HG02763 (cell line): ENCODE measurements around the gene RIMBP2.

Experiments used
- ATAC-seq: cut with Tn5 transposase; IDR thresholded peaks from one replicate; pipeline ENCODE4 v1.9.1; 2021; ENCODE audit warnings: mild to moderate bottlenecking, moderate library complexity; ENCODE audit not compliant: unreplicated experiment

The RIMBP2 gene

GRCh38 chr12:130398100-130398848 lies 317.8 kb downstream of the RIMBP2 start:
- no peak for ATAC-seq

- ATAC-seq = no peak
Measured at GRCh38 chr12:130396667-130397066, 319.4 kb downstream of the RIMBP2 start.

GRCh38 chr12:130394906-130395305 lies 321.2 kb downstream of the RIMBP2 start:
- ATAC-seq = no peak

GRCh38 chr12:130391186-130391585 lies 324.9 kb downstream of the RIMBP2 start:
- ATAC-seq = no peak

GRCh38 chr12:130385193-130385592 lies 330.9 kb downstream of the RIMBP2 start:
- no peak for ATAC-seq

- no peak for ATAC-seq
Measured at GRCh38 chr12:130384234-130384633, 331.9 kb downstream of the RIMBP2 start.

GRCh38 chr12:130382818-130383217 lies 333.3 kb downstream of the RIMBP2 start:
- ATAC-seq = no peak

GRCh38 chr12:130375296-130376287 lies 340.5 kb downstream of the RIMBP2 start:
- no peak for ATAC-seq

GRCh38 chr12:130374083-130374482 lies 342.0 kb downstream of the RIMBP2 start:
- ATAC-seq = no peak

- no peak for ATAC-seq
Measured at GRCh38 chr12:130372936-130373335, 343.2 kb downstream of the RIMBP2 start.

- ATAC-seq = no peak
Measured at GRCh38 chr12:130371296-130371695, 344.8 kb downstream of the RIMBP2 start.

GRCh38 chr12:130369816-130370215 lies 346.3 kb downstream of the RIMBP2 start:
- ATAC-seq = no peak

- ATAC-seq = no peak
Measured at GRCh38 chr12:130367523-130367922, 348.6 kb downstream of the RIMBP2 start.

GRCh38 chr12:130367003-130367402 lies 349.1 kb downstream of the RIMBP2 start:
- ATAC-seq = no peak

- ATAC-seq = no peak
Measured at GRCh38 chr12:130366159-130366558, 349.9 kb downstream of the RIMBP2 start.

- ATAC-seq = no peak
Measured at GRCh38 chr12:130364578-130364977, 351.5 kb downstream of the RIMBP2 start.

GRCh38 chr12:130362060-130362459 lies 354.0 kb downstream of the RIMBP2 start:
- ATAC-seq = no peak

- no peak for ATAC-seq
Measured at GRCh38 chr12:130357729-130358330, 358.3 kb downstream of the RIMBP2 start.

- no peak for ATAC-seq
Measured at GRCh38 chr12:130357241-130357640, 358.9 kb downstream of the RIMBP2 start.

- no peak for ATAC-seq
Measured at GRCh38 chr12:130356222-130356621, 359.9 kb downstream of the RIMBP2 start.

- ATAC-seq = no peak
Measured at GRCh38 chr12:130354407-130354806, 361.7 kb downstream of the RIMBP2 start.
